Lower leg skin (tissue), 4 donors: Measurements from ENCODE around the gene PM20D1. TPM values are rescaled to one million over a fixed set of nuclear protein-coding genes. Genes with fewer than 3 reads are reported as not detected.

Experiments
- DNase-seq, 2 donors: peaks; one replicate each; pipeline ENCODE4 v3.0.0-alpha.2; 2019; ENCODE audit warnings: low spot score in 2 of 2
- H3K4me3 ChIP-seq: fragments of 200-600 bp; sonication (generic); 2 replicates; pipeline ENCODE4 v1.5.1; 2017; ENCODE audit warnings: mild to moderate bottlenecking, low read depth; ENCODE audit not compliant: poor library complexity, severe bottlenecking
- CTCF ChIP-seq, 3 donors: fragments of 450-650 bp; IDR thresholded peaks; one replicate each; pipeline ENCODE4 v1.5.1; 2016; ENCODE audit warnings: antibody characterized with exemption in 3 of 3, mild to moderate bottlenecking in 3 of 3, moderate library complexity in 2 of 3
- POLR2A ChIP-seq, 2 donors: fragments of 450-650 bp; IDR thresholded peaks; one replicate each; pipeline ENCODE4 v1.6.1; 2016 to 2017; ENCODE audit warnings: antibody characterized with exemption in 2 of 2, mild to moderate bottlenecking in 1 of 2, moderate library complexity in 1 of 2
- WGBS, 2 donors: methylation state at CpG; one replicate each; pipeline ENCODE4 v1.1.5; 2018; 5-methylcytosine and 5-hydroxymethylcytosine counted together
- intact Hi-C: fragments of 100-400 bp; cut with DNase I; formaldehyde crosslinking; loops from one replicate; pipeline ENCODE4 v1.15.0; 2023; ENCODE audit warnings: low total_unique reads
- total RNA-seq, 4 donors: library from RNA; depleted of rRNA; stranded (reverse); fragments of >200 nt; gene quantifications; one replicate each; pipeline ENCODE4 v1.1.0, GENCODE V29; 2016

The PM20D1 gene
- total RNA-seq, 4 donors from 2014 or later: 6.5 to 89.1 (median 35.0) TPM

- no peak overlapping the region for H3K4me3 ChIP-seq
Observed at GRCh38 chr1:205810448-205811157, 39.3 kb downstream of the PM20D1 start.

GRCh38 chr1:205809942-205810345 lies 40.0 kb downstream of the PM20D1 start:
- TF ChIP-seq POLR2A (IDR thresholded peaks at IDR 0.05): no peak
- no peak for TF ChIP-seq CTCF (IDR thresholded peaks at IDR 0.05)
- intact Hi-C loops: no loop called here
- 90 to 91% methylated on average over 14 of the region's 14 CpGs for WGBS, 2 donors
- no peak for DNase-seq
- no peak overlapping the region for H3K4me3 ChIP-seq

More at GRCh38 chr1:205810448-205811157, 39.3 kb downstream of the PM20D1 start:
- WGBS, 2 donors: 91 to 92% methylated on average over 12 of the region's 12 CpGs
- no peak for DNase-seq
- intact Hi-C loops: no loop called here
- no peak for TF ChIP-seq POLR2A (IDR thresholded peaks at IDR 0.05)
- no peak for TF ChIP-seq CTCF (IDR thresholded peaks at IDR 0.05)

- no peak for TF ChIP-seq CTCF (IDR thresholded peaks at IDR 0.05)
- TF ChIP-seq POLR2A (IDR thresholded peaks at IDR 0.05): no peak
- 77 to 85% methylated on average over 3 of the region's 3 CpGs for WGBS, 2 donors
- no peak for DNase-seq
- intact Hi-C loops: no loop called here
- H3K4me3 ChIP-seq: no peak overlapping the region
Observed at GRCh38 chr1:205809469-205809868, 40.5 kb downstream of the PM20D1 start.

- no peak for TF ChIP-seq CTCF (IDR thresholded peaks at IDR 0.05)
- no peak for TF ChIP-seq POLR2A (IDR thresholded peaks at IDR 0.05)
- 52 to 68% methylated on average over 5 of the region's 5 CpGs for WGBS, 2 donors
- intact Hi-C loops: no loop called here
- no peak overlapping the region for H3K4me3 ChIP-seq
- DNase-seq: no peak
Observed at GRCh38 chr1:205805082-205805711, 44.7 kb downstream of the PM20D1 start.

GRCh38 chr1:205804605-205805004 lies 45.3 kb downstream of the PM20D1 start:
- 92 to 97% methylated on average over 2 of the region's 2 CpGs for WGBS, 2 donors

More at GRCh38 chr1:205804605-205805004, 45.3 kb downstream of the PM20D1 start:
- TF ChIP-seq CTCF (IDR thresholded peaks at IDR 0.05) (no peak), POLR2A (IDR thresholded peaks at IDR 0.05) (no peak)
- intact Hi-C loops: no loop called here
- H3K4me3 ChIP-seq: no peak overlapping the region
- no peak for DNase-seq
